DOHH2 (cell line): Measurements from ENCODE around the gene MYH7.

ENCODE experiments used
- EZH2phosphoT487 ChIP-seq: fragments of 200-600 bp; sonication (generic); IDR thresholded peaks from 2 replicates; pipeline ENCODE4 v1.6.1; 2017; ENCODE audit warnings: borderline replicate concordance, mild to moderate bottlenecking, antibody characterized with exemption, low read length, moderate library complexity, mixed read lengths
- TF ChIP-seq, protein P1 (sequence below): fragments of 200-600 bp; sonication (generic); IDR thresholded peaks from one replicate; pipeline ENCODE4 v1.5.1; 2014; ENCODE audit warnings: antibody characterized with exemption, mild to moderate bottlenecking, low read depth, low read length; ENCODE audit not compliant: poor library complexity, severe bottlenecking

DNA sequence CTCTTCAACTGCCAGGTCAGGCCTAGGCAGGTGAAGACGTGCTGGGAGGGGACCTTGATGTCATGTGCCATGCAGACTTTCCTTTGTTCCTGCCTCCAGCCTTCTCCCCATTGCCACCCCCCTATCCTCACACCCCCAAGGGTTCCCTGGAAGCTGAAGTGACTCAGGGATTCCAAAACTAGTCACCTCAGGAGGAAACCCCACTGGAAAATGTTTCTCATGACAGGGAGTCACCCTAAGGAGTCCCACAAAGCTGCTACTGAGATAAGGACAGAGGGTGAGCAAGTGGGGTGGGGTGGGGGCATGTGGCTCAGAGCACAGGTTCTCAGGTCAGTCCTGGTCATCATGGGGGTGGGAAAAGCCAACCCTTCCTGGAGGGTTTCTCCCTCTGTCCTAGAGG lies 65.2 kb downstream of the MYH7 start:
- TF ChIP-seq, protein P1, sequence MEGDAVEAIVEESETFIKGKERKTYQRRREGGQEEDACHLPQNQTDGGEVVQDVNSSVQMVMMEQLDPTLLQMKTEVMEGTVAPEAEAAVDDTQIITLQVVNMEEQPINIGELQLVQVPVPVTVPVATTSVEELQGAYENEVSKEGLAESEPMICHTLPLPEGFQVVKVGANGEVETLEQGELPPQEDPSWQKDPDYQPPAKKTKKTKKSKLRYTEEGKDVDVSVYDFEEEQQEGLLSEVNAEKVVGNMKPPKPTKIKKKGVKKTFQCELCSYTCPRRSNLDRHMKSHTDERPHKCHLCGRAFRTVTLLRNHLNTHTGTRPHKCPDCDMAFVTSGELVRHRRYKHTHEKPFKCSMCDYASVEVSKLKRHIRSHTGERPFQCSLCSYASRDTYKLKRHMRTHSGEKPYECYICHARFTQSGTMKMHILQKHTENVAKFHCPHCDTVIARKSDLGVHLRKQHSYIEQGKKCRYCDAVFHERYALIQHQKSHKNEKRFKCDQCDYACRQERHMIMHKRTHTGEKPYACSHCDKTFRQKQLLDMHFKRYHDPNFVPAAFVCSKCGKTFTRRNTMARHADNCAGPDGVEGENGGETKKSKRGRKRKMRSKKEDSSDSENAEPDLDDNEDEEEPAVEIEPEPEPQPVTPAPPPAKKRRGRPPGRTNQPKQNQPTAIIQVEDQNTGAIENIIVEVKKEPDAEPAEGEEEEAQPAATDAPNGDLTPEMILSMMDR: no peak
- TF ChIP-seq EZH2phosphoT487: no peak
